Ammon's horn (tissue), 1 donor: Measurements from ENCODE around the gene RDH13.

Experiments
- DNase-seq: peaks from one replicate; pipeline ENCODE4 v3.0.0-alpha.2; 2016; ENCODE audit warnings: low spot score

Gene RDH13

DNA sequence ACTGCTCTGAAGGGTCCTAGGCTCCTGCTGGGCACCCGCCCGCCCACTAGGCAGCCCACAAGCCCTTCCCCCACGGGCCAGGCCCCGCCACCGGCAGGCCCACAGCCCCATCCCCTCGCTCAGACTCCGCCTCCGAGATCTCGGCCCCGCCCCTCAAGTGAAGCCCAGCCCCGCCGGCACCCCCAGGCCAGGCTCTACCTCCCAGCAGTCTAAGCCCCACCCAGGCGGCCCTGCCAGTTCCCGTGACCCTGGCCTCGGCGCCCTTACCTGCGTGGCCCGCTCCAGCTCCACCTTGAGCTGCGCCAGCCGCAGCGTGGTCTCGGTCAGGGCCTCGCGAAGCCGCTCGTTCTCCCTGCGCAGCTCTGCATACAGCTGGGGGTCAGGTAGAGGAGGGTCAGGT is 29.0 kb upstream of the RDH13 start:
- no peak for DNase-seq

DNA sequence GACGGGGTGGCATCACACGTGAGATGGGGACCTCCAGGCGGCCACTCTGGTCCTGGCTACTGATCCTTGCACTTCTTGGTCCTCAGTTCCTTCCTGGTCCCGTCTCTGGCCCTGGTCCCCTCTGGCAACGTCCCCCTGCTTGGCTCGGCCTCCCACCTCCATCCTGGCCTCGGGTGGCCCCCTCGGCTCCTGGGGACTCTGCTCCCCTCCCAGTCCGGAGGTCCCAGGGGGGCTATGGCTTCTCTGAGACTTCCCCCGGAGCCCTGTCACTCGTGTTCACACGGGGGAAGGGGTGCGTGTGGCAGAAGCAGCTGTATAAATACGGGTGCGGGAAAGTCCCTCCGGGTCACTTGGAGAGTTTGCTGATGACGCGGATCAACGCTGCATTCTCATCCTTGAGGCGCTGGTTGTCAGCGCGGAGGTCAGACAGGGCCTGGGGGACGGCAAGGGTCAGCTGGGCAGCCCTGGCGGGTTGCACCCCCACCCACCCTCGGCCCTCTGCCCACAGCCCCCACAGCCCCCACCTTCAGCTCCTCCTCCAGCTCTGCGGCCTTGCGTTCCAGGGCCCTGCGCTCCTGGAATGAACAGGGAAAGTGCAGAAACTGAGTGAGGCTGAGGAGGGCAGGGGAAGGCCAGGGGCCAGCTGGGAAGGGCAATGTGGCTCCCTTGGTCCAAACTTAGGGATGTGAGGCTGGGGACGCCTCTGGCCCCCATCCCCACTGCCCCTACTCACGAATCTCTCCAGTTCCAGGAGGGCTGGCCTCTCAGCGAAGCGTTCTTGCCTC is 28.4 kb upstream of the RDH13 start:
- DNase-seq = no peak

DNA sequence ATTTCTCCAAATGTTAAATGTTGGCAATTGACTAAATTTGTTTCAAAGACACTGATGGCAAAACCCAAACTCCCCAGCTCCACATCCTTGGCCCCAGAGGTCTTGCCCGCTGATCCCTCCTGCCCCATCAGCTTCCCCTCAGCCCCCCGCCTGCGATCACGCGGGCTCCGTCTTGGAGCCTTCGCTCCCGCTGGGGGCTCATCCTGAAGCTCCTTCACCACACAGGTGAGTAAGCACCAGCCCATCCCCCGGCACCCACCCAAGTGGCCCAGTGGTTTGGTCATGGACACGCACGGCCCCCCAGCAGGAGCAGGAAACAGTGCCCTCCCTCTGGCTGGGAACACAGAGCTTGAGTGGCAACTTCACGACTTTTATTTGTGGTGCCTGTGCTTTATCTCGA is 27.6 kb upstream of the RDH13 start:
- no peak for DNase-seq

DNA sequence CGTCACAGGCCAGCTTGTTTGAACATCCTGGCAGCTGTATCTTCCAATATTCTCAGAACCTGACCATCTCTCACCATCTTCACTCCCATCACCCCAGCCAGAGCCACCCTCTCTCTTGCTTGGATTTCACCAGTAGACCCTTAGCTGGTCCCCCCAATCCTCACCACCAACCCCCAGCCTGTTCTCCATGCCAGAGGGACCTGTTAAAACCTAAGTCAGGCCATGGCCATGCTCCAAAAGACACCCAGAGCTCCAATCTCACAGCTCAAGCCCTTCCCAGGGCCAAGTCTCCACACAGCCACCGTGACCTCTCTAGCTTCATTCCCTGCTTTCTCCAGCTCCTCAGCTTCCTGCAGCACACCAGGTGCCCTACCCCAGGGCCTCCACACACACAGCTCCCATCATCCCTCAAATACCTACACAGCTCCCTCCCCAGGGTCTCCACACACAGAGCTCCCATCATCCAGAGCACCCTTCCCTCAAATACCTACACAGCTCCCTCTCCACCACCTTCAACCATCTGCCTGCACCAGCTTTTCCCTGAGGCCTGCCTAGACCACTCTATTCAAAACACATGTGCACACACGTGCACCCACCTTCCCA is 26.5 kb upstream of the RDH13 start:
- no peak for DNase-seq

DNA sequence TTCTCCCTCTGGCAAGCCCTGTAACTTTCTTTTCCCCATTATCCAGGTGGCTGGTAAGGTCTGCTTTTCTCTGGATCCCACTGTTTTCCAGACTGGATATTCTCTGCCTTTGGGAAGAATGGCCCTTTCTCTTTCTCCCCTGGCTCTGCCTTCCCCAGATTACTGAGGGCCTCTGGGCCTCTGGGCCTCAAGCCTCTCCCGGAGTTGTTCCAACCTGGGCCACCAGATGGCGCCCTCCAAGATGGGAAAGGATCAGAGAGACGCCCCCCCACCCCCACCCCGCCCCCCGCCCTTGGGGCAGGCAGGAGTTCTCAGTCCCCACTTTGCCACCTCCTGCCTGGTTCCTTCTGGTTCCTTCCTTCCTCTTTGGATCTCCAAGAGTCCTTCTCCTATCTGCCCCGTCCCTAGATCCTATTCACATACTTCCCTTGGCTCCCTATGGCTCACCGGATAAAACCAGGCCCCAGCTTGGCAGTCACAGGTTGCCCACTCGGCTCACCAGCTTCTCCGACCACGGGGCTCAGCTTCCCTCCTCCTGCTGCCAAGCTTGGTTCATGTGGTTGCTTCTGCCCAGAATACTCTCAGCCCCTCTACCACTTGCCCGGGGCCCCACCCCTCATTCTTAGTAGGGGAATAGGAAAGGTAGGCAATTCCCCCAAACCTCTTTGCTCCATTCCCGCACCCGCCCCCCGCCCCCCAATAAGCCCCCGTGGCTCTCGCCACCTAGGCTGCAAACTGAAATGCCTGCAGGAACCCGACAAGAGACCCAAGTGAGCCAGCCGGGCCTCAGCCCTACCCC is 25.8 kb upstream of the RDH13 start:
- DNase-seq = peak; percentile 42

DNA sequence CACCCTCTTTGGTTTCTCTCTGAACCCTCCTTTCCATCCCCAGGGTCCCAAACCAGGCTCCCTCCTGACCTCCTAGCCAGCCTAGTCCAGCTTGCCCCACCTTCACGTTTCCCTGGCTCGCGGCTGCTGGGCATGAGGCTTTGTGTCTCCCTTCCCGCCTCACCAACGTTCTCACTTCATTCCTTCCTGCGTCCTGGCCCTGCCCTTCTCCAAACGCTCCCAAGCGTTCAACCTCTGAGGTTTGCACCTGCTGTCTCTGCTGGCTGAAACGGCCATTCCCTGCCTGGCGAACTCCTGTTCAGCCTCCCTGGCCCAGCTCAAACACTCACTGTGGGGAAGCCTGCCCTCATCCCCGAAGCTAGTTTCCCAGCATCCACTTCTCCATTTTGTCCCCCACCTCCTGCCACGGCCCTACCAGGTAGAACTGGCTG is 25.1 kb upstream of the RDH13 start:
- DNase-seq = no peak

DNA sequence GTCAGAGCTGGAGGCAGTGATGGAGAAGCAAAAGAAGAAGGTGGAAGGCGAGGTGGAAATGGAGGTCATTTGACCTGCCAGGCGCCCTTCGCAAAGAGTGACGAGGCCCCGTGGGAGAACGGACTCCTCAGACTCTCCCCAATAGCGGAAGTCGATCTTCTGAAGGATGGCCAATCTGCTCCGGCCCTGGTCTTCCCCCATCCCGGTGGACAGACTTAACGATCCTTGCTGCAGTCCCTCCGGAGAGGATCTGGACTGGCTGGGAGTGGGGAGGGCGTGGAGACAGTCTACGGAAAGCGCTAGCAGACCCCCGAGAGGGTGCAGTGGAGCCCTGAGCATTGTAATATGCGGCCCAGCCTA is 24.6 kb upstream of the RDH13 start:
- DNase-seq = no peak

DNA sequence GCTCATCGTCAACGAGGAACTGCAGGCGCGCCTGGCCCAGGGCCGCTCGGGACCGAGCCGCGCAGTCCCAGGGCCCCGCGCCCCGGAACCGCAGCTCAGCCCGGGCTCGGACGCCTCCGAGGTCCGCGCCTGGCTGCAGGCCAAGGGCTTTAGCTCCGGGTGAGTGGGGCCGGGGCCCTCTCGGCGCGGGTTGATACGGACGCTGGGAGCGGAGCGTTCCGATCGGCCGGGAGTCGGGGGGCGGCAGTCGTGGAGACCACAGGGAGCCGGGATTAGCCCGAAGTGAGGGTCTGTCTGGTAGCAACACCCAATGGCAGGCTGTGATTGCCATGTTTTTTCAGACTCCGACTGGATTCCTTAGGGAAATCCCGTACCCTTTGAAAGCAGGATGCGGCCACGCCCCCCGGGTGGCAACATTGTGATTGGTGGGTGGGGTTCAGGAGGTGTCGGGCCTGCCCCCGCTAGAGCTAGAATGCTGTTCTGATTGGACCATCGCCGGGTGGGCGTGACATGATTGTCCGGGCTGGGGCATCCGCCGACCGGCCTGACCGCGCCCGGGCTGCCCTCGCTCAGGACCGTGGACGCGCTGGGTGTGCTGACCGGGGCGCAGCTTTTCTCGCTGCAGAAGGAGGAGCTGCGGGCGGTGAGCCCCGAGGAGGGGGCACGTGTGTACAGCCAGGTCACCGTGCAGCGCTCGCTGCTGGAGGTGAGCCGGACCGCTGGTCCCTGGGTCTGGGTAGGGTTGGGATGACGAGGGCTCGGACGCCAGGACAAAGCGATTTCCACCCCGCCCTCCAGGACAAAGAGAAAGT is 24.0 kb upstream of the RDH13 start:
- DNase-seq = peak; percentile 89

DNA sequence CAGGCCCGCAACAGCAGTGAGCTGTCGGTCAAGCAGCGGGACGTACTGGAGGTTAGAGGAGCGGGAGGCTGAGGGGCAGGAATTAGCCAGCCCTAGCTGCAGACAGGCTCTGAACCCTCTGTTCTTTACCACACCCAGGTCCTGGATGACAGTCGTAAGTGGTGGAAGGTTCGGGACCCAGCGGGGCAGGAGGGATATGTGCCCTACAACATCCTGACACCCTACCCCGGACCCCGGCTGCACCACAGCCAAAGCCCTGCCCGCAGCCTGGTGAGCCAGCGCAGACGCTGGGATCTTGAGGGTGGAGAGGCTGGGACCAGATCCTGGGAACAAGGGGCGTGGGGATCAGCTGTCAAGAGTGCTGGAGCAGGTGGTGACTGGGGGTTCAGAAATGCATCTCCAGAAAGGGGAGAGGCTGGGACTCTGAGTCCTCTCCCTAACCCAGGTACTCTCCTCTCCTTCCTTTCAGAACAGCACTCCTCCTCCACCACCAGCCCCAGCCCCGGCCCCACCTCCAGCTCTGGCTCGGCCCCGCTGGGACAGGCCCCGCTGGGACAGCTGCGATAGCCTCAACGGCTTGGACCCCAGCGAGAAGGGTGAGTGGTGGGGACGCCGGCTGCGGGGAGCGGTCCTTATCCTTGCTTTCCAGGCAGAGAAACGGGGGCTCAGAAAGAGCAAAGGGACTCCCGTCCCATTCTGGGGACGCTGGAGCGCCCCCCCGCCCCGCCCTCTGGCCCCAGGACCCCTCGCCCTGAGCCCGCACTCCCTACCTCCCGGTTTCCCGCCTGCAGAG is 23.2 kb upstream of the RDH13 start:
- DNase-seq = no peak

DNA sequence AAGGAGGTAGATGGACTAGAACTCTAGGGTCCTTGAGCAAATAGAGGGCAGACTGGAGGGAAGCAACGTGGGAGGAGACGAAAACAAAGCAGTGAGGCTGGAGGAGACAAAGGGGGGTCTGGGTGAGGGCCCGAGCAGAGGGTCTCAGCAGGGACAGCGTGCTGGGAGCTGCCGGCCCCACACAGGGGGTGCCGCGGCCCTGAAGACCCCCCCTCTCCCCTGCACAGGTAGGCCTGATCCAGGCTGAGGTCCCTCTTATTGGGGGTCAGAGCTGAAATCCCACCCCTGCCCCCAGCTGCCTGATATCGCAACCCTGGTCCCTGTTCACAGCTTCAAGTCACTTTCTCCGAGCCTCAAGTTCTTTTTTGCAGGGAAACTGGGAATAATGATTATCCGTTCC is 21.5 kb upstream of the RDH13 start:
- no peak for DNase-seq

DNA sequence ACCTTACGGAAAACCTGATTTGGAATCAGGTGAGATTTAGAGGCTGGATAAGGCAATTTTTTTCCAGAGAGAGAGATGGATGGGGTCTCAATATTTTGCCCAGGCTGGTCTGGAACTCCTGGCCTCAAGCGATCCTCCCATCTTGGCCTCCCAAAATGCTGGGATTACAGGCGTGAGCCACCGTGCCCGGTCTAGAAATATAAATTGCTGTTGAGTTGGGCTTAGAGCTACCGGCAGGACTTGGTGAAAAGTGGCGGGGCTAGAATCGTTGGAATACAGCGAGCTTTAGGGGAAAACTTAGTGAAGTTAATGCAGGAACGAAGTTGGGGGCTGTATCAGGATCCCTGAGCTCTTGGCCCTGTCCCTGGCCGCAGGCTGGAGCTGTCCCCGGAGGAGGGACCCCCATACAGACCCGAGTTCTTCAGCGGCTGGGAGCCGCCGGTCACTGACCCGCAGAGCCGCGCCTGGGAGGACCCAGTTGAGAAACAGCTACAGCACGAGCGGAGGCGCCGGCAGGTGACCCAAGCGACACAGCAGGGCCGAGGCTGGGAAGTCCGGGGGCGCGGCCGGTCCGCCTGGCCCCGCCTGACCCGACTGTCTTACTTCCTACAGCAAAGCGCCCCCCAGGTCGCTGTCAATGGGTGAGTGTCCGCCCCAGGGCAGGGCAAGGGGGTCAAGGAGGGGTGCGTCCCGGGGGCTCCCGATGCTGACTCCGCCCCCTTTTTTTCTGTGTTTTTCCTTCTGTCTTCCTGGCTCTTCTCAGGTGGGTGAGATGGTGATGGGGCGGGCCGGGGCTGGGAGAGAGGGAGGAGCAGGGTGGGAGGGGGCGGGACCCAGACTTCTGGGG is 20.3 kb upstream of the RDH13 start:
- no peak for DNase-seq

DNA sequence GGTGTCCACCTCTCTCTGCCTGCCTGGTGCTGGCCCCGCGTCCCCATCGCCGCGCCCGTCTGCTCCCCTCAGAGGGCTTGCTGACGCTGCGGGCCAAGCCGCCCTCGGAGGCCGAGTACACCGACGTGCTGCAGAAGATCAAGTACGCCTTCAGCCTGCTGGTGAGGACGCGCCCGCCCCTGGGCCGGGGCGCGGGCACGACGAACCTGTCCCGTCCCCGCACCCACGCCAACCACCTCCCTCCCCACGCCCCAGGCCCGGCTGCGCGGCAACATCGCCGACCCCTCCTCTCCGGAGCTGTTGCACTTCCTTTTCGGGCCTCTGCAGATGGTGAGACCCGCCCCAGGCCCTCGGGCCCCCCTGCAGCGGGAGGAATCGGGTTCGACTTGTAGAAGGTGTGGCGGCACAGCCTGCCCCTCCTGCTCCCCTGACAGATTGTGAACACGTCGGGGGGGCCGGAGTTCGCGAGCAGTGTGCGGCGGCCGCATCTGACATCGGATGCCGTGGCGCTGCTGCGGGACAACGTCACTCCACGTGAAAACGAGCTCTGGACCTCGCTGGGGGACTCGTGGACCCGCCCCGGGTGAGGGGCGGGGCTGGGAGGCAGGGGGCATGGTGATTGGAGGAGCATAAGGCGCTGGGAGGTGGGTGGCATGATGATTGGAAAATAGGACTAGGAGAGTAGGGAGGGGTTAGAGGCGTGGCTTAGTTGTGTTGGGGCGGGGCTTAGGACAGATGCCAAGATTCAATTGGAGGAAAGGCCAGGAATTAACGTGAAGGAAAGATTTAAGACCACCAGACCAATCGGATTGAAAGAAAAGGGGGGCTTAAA is 19.3 kb upstream of the RDH13 start:
- no peak for DNase-seq

DNA sequence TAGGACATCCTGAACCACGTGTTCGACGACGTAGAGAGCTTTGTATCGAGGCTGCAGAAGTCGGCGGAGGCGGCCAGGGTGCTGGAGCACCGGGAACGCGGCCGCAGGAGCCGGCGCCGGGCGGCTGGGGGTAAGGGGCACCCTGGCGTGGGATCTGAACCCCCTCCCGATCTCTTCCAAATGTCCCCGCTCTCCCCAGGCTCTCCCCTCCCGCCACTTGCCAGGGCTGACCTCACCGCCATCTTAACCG is 18.7 kb upstream of the RDH13 start:
- DNase-seq = no peak

DNA sequence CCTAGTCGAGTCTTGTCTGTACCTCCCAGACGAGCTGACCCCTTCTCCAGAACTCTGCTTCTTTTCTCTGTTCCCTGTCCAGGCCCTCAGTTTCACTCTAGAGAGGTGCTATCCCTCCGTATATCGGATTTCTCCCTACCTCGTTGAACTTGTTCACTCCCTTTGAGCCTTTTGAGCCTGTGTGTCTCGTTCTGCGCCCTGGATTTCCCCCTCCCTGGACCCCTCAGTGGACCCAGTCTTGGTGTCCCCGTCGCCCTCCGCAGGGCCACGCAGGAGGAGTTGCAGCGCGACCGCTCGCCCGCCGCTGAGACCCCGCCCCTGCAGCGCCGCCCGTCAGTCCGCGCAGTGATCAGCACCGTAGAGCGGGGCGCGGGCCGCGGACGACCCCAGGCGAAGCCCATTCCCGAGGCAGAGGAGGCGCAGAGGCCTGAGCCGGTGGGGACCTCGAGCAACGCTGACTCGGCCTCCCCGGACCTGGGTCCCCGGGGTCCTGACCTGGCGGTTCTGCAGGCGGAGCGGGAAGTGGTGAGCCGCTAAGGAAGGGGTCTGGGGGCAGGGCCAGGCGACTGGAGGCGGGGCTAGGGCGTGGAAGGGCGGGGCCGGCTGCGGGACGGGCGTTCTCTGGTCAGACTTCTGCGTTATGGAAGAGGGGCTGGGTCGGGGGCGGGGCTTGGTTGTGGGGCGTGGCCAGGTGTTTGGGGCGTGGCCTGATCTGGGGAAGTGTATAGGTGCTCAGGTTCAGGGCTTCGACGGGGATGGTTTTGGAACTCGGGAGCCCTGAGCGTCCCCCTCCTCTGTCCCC is 18.2 kb upstream of the RDH13 start:
- DNase-seq = no peak

DNA sequence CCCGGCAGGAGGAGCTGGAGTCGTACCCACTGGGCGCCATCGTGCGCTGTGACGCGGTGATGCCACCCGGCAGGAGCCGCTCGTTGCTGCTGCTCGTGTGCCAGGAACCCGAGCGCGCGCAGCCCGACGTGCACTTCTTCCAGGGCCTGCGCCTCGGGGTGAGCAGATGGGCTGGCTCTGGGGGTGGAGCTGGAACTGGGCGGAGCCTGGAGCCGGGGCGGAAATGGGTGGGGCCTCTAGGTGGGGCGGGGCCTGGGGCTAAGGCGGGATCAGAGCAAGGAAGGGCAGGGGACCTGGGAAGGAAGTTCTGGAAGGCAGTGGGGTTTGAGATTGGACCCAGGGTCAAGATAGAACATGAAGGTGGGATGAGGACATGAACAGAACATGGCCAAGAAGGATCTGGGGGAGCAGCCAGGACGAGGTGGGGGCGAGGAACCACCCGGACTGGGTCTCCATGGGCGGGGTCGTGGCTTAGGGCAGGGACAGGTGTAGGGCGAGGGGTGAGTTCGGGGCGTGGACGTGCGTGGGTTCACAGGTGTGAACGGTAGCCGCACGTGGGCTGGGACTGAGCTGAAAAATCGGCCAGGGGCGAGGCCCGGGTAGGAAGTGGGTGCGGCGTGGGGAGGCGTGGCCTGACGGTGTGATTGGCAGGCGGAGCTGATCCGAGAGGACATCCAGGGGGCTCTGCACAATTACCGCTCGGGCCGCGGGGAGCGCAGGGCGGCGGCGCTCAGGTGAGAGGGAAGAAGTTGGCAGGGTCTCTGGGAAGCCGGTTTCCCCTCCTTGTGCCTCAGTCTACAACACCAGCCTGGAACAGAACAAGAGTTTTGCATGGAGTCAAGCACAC is 17.4 kb upstream of the RDH13 start:
- no peak for DNase-seq

DNA sequence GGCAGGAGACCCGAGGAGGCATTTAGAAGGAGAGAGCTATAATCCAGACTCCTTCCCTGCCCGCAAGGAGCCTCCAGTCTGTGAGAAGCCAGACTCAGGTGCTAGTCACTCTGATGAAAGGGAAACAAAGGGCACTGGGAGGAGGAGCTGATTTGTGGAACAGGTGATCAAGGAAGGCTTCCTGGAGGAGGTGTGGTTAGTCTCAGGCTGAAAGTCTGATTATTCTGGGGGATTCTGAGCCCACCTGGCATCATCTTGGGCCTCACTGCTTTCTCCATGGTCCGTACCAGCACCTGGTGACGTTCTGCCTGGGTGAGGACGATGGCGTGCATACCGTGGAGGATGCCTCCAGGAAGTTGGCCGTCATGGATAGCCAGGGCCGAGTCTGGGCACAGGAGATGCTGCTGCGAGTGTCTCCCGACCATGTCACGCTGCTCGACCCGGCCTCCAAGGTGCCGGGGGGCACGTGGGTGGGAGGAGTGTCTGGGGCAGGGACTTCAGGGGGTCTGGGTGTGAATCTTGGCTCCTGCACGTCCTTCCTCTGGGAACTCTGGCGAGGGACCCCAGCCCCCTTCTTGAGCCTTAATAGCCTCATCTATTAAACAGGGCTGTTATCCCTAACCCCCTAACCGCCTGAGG is 16.6 kb upstream of the RDH13 start:
- no peak for DNase-seq

DNA sequence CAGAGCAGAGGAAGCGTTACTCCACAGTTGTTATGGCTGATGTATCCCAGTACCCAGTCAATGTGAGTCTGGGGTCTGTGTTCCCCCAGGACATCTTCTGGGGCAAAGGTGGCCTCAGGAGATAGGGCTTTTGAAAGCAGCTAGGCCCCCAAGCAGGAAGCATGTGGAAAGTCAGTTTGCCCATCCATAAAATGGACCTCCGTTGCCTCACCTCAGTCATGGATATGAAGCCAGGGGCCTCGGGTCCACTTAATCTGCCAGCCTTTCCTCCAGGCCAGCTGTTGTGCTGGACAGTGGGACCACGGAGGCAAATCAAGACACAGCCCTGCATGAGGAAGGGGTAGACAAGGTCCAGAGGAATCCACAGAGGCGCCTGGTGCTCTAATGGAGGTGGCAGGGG is 16.0 kb upstream of the RDH13 start:
- DNase-seq = no peak

DNA sequence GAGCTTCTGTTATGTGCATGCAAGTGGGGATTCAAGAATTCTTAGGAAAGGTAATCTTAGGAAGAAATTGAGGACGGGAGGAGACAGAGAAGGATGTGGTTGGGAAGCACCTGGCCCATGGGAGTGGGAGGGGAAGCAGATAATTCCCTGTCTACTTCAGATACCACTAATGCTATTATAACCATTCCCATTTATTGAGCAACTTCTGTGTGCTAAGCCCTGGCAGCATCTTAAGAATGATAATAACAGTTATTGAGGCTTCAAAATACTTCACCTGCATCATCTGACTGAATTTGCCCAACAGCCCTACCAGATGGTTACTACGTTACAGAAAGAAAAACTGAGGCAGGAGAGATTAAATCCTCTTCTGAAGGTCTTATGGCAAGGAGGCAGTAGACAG is 14.2 kb upstream of the RDH13 start:
- DNase-seq = no peak
